H9 (cell line): ENCODE results near the gene SWI5. TPM values are rescaled to one million over a fixed set of nuclear protein-coding genes. Genes with fewer than 3 reads are reported as not detected.

Source experiments
- DNase-seq: peaks from one replicate; pipeline ENCODE4 v3.0.0-alpha.2; 2017
- H2AFZ ChIP-seq: one replicate; pipeline ENCODE4 v1.6.1; 2013; ENCODE audit warnings: mild to moderate bottlenecking, low read length, control low read depth, moderate library complexity
- H2AK5ac ChIP-seq: 2 replicates; pipeline ENCODE4 v1.6.1; 2013; ENCODE audit warnings: low read length, control low read depth, mixed read lengths; ENCODE audit not compliant: insufficient read length
- H2BK120ac ChIP-seq: one replicate; pipeline ENCODE4 v1.6.1; 2013; ENCODE audit warnings: low read depth, mild to moderate bottlenecking, low read length, control low read depth, inconsistent platforms; ENCODE audit not compliant: poor library complexity, severe bottlenecking
- H2BK12ac ChIP-seq: 2 replicates; pipeline ENCODE4 v1.6.1; 2013; ENCODE audit warnings: low read length, control low read depth, mixed read lengths, low read depth; ENCODE audit not compliant: insufficient read length
- H2BK15ac ChIP-seq: 2 replicates; pipeline ENCODE4 v1.6.1; 2013; ENCODE audit warnings: low read depth, low read length, control low read depth
- H2BK20ac ChIP-seq: one replicate; pipeline ENCODE4 v1.6.1; 2013; ENCODE audit warnings: low read depth, mild to moderate bottlenecking, low read length, control low read depth, inconsistent platforms; ENCODE audit not compliant: poor library complexity, severe bottlenecking
- H2BK5ac ChIP-seq: 2 replicates; pipeline ENCODE4 v1.6.1; 2013; ENCODE audit warnings: low read length, control low read depth, mixed read lengths; ENCODE audit not compliant: insufficient read length
- H3K14ac ChIP-seq: 2 replicates; pipeline ENCODE4 v1.6.1; 2013; ENCODE audit warnings: low read length, control low read depth; ENCODE audit not compliant: insufficient read depth
- H3K18ac ChIP-seq: 2 replicates; pipeline ENCODE4 v1.6.1; 2013; ENCODE audit warnings: low read depth, mild to moderate bottlenecking, mixed read lengths, low read length, control low read depth; ENCODE audit not compliant: insufficient read length
- H3K23ac ChIP-seq: 2 replicates; pipeline ENCODE4 v1.6.1; 2013; ENCODE audit warnings: low read length, control low read depth, mixed read lengths, low read depth; ENCODE audit not compliant: insufficient read length
- H3K23me2 ChIP-seq: 2 replicates; pipeline ENCODE4 v1.6.1; 2013; ENCODE audit warnings: low read depth, mild to moderate bottlenecking, mixed read lengths, low read length, control low read depth; ENCODE audit not compliant: insufficient read length, poor library complexity, severe bottlenecking
- H3K27ac ChIP-seq: 2 replicates; pipeline ENCODE4 v1.5.1; 2013; ENCODE audit warnings: low read length, control low read depth, mixed read lengths, low read depth; ENCODE audit not compliant: insufficient read length
- H3K27me3 ChIP-seq: 2 replicates; pipeline ENCODE4 v1.6.1; 2013; ENCODE audit warnings: low read length, control low read depth, inconsistent platforms; ENCODE audit not compliant: insufficient read depth
- H3K4ac ChIP-seq: 2 replicates; pipeline ENCODE4 v1.6.1; 2013; ENCODE audit warnings: low read depth, mild to moderate bottlenecking, control low read depth, inconsistent platforms, low read length, moderate library complexity
- H3K4me1 ChIP-seq: 2 replicates; pipeline ENCODE4 v1.6.1; 2013; ENCODE audit warnings: low read length, control low read depth, inconsistent platforms; ENCODE audit not compliant: insufficient read depth
- H3K4me2 ChIP-seq: 2 replicates; pipeline ENCODE4 v1.6.1; 2013; ENCODE audit warnings: low read length, control low read depth, mixed read lengths; ENCODE audit not compliant: insufficient read length, insufficient read depth
- H3K56ac ChIP-seq: 2 replicates; pipeline ENCODE4 v1.6.1; 2013; ENCODE audit warnings: low read depth, mild to moderate bottlenecking, mixed read lengths, low read length, control low read depth; ENCODE audit not compliant: insufficient read length
- H3K79me1 ChIP-seq: 2 replicates; pipeline ENCODE4 v1.6.1; 2013; ENCODE audit warnings: low read depth, mild to moderate bottlenecking, moderate library complexity, low read length, control low read depth, inconsistent platforms; ENCODE audit not compliant: insufficient read depth, poor library complexity, severe bottlenecking
- H3K79me2 ChIP-seq: 2 replicates; pipeline ENCODE4 v1.6.1; 2013; ENCODE audit warnings: low read length, control low read depth, inconsistent platforms; ENCODE audit not compliant: insufficient read depth
- H3K9ac ChIP-seq: 2 replicates; pipeline ENCODE4 v1.6.1; 2013; ENCODE audit warnings: low read length, control low read depth, mixed read lengths; ENCODE audit not compliant: insufficient read length; ENCODE audit errors: extremely low read depth
- H3K9me3 ChIP-seq: one replicate; pipeline ENCODE4 v1.6.1; 2013; ENCODE audit warnings: low read depth, low read length, inconsistent platforms; ENCODE audit not compliant: control insufficient read depth
- H3T11ph ChIP-seq: one replicate; pipeline ENCODE4 v1.6.1; 2013; ENCODE audit warnings: mild to moderate bottlenecking, low read length, control low read depth, inconsistent platforms
- H4K20me1 ChIP-seq: one replicate; pipeline ENCODE4 v1.6.1; 2013; ENCODE audit not compliant: control insufficient read depth, insufficient read length, insufficient read depth
- H4K5ac ChIP-seq: 2 replicates; pipeline ENCODE4 v1.6.1; 2013; ENCODE audit warnings: low read depth, mild to moderate bottlenecking, mixed read lengths, low read length, control low read depth; ENCODE audit not compliant: insufficient read length
- H4K8ac ChIP-seq: replicated peaks from 2 replicates; pipeline ENCODE4 v1.6.1; 2013; ENCODE audit warnings: low read length, control low read depth, mixed read lengths, low read depth; ENCODE audit not compliant: insufficient read length
- H4K91ac ChIP-seq: 2 replicates; pipeline ENCODE4 v1.6.1; 2013; ENCODE audit warnings: low read depth, mild to moderate bottlenecking, moderate library complexity, mixed read lengths, low read length, control low read depth; ENCODE audit not compliant: insufficient read length
- H3K27ac Mint-ChIP-seq, 3 experiments: 2 replicates in 2 of 3; 3 replicates in 1 of 3; pipeline ENCODE4 v1.8.0; 2020 to 2021; ENCODE audit warnings: mixed read lengths in 3 of 3, mild to moderate bottlenecking in 1 of 3, moderate library complexity in 1 of 3
- H3K27me3 Mint-ChIP-seq: 2 replicates; pipeline ENCODE4 v1.8.0; 2021; ENCODE audit warnings: low read depth, mild to moderate bottlenecking, moderate library complexity, mixed read lengths
- H3K36me3 Mint-ChIP-seq, 3 experiments: 2 replicates in 2 of 3; 3 replicates in 1 of 3; pipeline ENCODE4 v1.8.0; 2020 to 2021; ENCODE audit warnings: low read depth in 3 of 3, mixed read lengths in 3 of 3; ENCODE audit not compliant: insufficient read depth in 1 of 3
- H3K4me1 Mint-ChIP-seq, 2 experiments: 2 replicates each; pipeline ENCODE4 v1.8.0; 2020; ENCODE audit warnings: mixed read lengths in 2 of 2
- H3K4me3 Mint-ChIP-seq, 2 experiments: 2 replicates in 1 of 2; 3 replicates in 1 of 2; pipeline ENCODE4 v1.8.0; 2020 to 2021; ENCODE audit warnings: mild to moderate bottlenecking in 2 of 2, mixed read lengths in 2 of 2, moderate library complexity in 1 of 2
- H3K9me3 Mint-ChIP-seq, 2 experiments: 2 replicates in 1 of 2; 3 replicates in 1 of 2; pipeline ENCODE4 v1.8.0; 2020; ENCODE audit warnings: mild to moderate bottlenecking in 2 of 2, mixed read lengths in 2 of 2, moderate library complexity in 1 of 2
- CTCF ChIP-seq: fragments of 200-600 bp; sonication (generic); conservative IDR thresholded peaks from 3 replicates; pipeline ENCODE4 v1.8.0; 2021; ENCODE audit warnings: antibody characterized with exemption, mild to moderate bottlenecking
- WGBS: extraction: QIAGEN DNeasy Blood & Tissue Kit; methylation state at CpG from one replicate; pipeline ENCODE4 v1.1.7; 2013; ENCODE audit warnings: missing lambda C conversion rate, low lambda C conversion rate, mixed read lengths; ENCODE audit not compliant: insufficient read length; ENCODE audit errors: extremely low coverage; 5-methylcytosine and 5-hydroxymethylcytosine counted together
- total RNA-seq: library from RNA; stranded (reverse); gene quantifications from 2 replicates; pipeline ENCODE4 v1.2.1, GENCODE V29; 2021

The SWI5 gene
- total RNA-seq, 1 experiment from 2014 or later, result 25.6 TPM

GRCh38 chr9:128253991-128254346 lies 22.1 kb upstream of the SWI5 start:
- H2BK120ac ChIP-seq, result no peak overlapping the region
- H3K9ac ChIP-seq, result no peak overlapping the region
- H2BK20ac ChIP-seq, result no peak overlapping the region
- H4K91ac ChIP-seq, result no peak overlapping the region
- no peak overlapping the region for H3K14ac ChIP-seq
- no peak overlapping the region for H2BK5ac ChIP-seq
- no peak overlapping the region for H2AFZ ChIP-seq
- H3T11ph ChIP-seq, result no peak overlapping the region
- H3K79me1 ChIP-seq, result no peaks in the 10 kb centered on the region
- no peak overlapping the region for H3K4me3 Mint-ChIP-seq
- H3K4me2 ChIP-seq, result no peak overlapping the region
- H2BK15ac ChIP-seq, result no peak overlapping the region
- no peak overlapping the region for H3K18ac ChIP-seq
- H3K36me3 Mint-ChIP-seq, result peaks cover 17 to 38% (median 22%) of the 10 kb centered on the region in 3 experiments; a peak in 6 of 7 replicates
- no peaks in the 10 kb centered on the region for H3K4me1 ChIP-seq
- WGBS, result no CpG with 5 or more reads among the region's 7 CpGs
- H3K27me3 ChIP-seq, result no peaks in the 10 kb centered on the region
- H2BK12ac ChIP-seq, result no peak overlapping the region
- peaks cover 14 to 37% of the 10 kb centered on the region in 2 experiments for H3K4me1 Mint-ChIP-seq
- H3K27ac Mint-ChIP-seq, result no peak overlapping the region; a peak in 1 of 7 replicates
- H4K20me1 ChIP-seq, result no peaks in the 10 kb centered on the region
- H3K23ac ChIP-seq, result no peak overlapping the region
- DNase-seq, result no peak
- peaks cover 3% of the 10 kb centered on the region for H3K79me2 ChIP-seq
- H2AK5ac ChIP-seq, result no peak overlapping the region
- H4K8ac ChIP-seq, result no peak overlapping the region
- H3K56ac ChIP-seq, result no peak overlapping the region
- TF ChIP-seq CTCF, result no peak
- no peaks in the 10 kb centered on the region for H3K9me3 ChIP-seq
- H3K27ac ChIP-seq, result no peak overlapping the region
- H3K4ac ChIP-seq, result no peak overlapping the region
- H3K23me2 ChIP-seq, result peaks cover 4% of the 10 kb centered on the region
- no peak overlapping the region for H4K5ac ChIP-seq
- H3K27me3 Mint-ChIP-seq, result peaks cover 6% of the 10 kb centered on the region
- H3K9me3 Mint-ChIP-seq, result no peaks in the 10 kb centered on the region; a peak in 1 of 5 replicates
